Measurements from ENCODE around the gene GRK5.

The GRK5 gene

GRCh38 chr10:119348516-119349240 is 141.3 kb downstream of the GRK5 start:
- peaks cover 10% of the 10 kb centered on the region for H3K9me3 ChIP-seq (ENCODE audit: low read length)
- H3K4me3 ChIP-seq (ENCODE audit: low read length): no peak overlapping the region
- H3K36me3 ChIP-seq (ENCODE audit: insufficient read depth, low read length): no peaks in the 10 kb centered on the region
- H3K27me3 ChIP-seq (ENCODE audit: insufficient read depth, low read length): no peaks in the 10 kb centered on the region
- no peak overlapping the region for H2AFZ ChIP-seq (ENCODE audit: low read depth, low read length)
- H3K4me1 ChIP-seq (ENCODE audit: insufficient read depth, low read length): no peaks in the 10 kb centered on the region

GRCh38 chr10:119349341-119349740 is 142.0 kb downstream of the GRK5 start:
- no peak overlapping the region for H2AFZ ChIP-seq (ENCODE audit: low read depth, low read length)
- H3K4me3 ChIP-seq (ENCODE audit: low read length): no peak overlapping the region
- H3K27me3 ChIP-seq (ENCODE audit: insufficient read depth, low read length): no peaks in the 10 kb centered on the region
- H3K9me3 ChIP-seq (ENCODE audit: low read length): peaks cover 10% of the 10 kb centered on the region
- H3K4me1 ChIP-seq (ENCODE audit: insufficient read depth, low read length): no peaks in the 10 kb centered on the region
- no peaks in the 10 kb centered on the region for H3K36me3 ChIP-seq (ENCODE audit: insufficient read depth, low read length)

GRCh38 chr10:119349937-119350501 is 142.6 kb downstream of the GRK5 start:
- Histone ChIP-seq H3K4me1 (ENCODE audit: insufficient read depth, low read length) (no peaks in the 10 kb centered on the region), H2AFZ (ENCODE audit: low read depth, low read length) (no peak overlapping the region), H3K27me3 (ENCODE audit: insufficient read depth, low read length) (no peaks in the 10 kb centered on the region), H3K4me3 (ENCODE audit: low read length) (no peak overlapping the region), H3K36me3 (ENCODE audit: insufficient read depth, low read length) (no peaks in the 10 kb centered on the region), H3K9me3 (ENCODE audit: low read length) (peaks cover 10% of the 10 kb centered on the region)

GRCh38 chr10:119350502-119351097 is 143.2 kb downstream of the GRK5 start:
- no peak overlapping the region for H2AFZ ChIP-seq (ENCODE audit: low read depth, low read length)
- H3K4me1 ChIP-seq (ENCODE audit: insufficient read depth, low read length): no peaks in the 10 kb centered on the region
- no peaks in the 10 kb centered on the region for H3K36me3 ChIP-seq (ENCODE audit: insufficient read depth, low read length)
- no peaks in the 10 kb centered on the region for H3K27me3 ChIP-seq (ENCODE audit: insufficient read depth, low read length)
- peaks cover 10% of the 10 kb centered on the region for H3K9me3 ChIP-seq (ENCODE audit: low read length)
- no peak overlapping the region for H3K4me3 ChIP-seq (ENCODE audit: low read length)

- Histone ChIP-seq H3K27me3 (ENCODE audit: insufficient read depth, low read length) (no peaks in the 10 kb centered on the region), H3K4me3 (ENCODE audit: low read length) (no peak overlapping the region), H3K4me1 (ENCODE audit: insufficient read depth, low read length) (no peaks in the 10 kb centered on the region), H2AFZ (ENCODE audit: low read depth, low read length) (no peak overlapping the region), H3K9me3 (ENCODE audit: low read length) (peaks cover 10% of the 10 kb centered on the region), H3K36me3 (ENCODE audit: insufficient read depth, low read length) (no peaks in the 10 kb centered on the region)
Observed at GRCh38 chr10:119351189-119351588, 143.8 kb downstream of the GRK5 start.

GRCh38 chr10:119352042-119352441 is 144.7 kb downstream of the GRK5 start:
- H3K36me3 ChIP-seq (ENCODE audit: insufficient read depth, low read length): no peaks in the 10 kb centered on the region
- no peaks in the 10 kb centered on the region for H3K4me1 ChIP-seq (ENCODE audit: insufficient read depth, low read length)
- H2AFZ ChIP-seq (ENCODE audit: low read depth, low read length): no peak overlapping the region
- H3K27me3 ChIP-seq (ENCODE audit: insufficient read depth, low read length): no peaks in the 10 kb centered on the region
- H3K4me3 ChIP-seq (ENCODE audit: low read length): no peak overlapping the region
- H3K9me3 ChIP-seq (ENCODE audit: low read length): peaks cover 14% of the 10 kb centered on the region

GRCh38 chr10:119352807-119353206 is 145.4 kb downstream of the GRK5 start:
- H3K4me3 ChIP-seq (ENCODE audit: low read length): no peak overlapping the region
- H3K9me3 ChIP-seq (ENCODE audit: low read length): peaks cover 13% of the 10 kb centered on the region
- H3K4me1 ChIP-seq (ENCODE audit: insufficient read depth, low read length): no peaks in the 10 kb centered on the region
- no peak overlapping the region for H2AFZ ChIP-seq (ENCODE audit: low read depth, low read length)
- no peaks in the 10 kb centered on the region for H3K27me3 ChIP-seq (ENCODE audit: insufficient read depth, low read length)
- H3K36me3 ChIP-seq (ENCODE audit: insufficient read depth, low read length): no peaks in the 10 kb centered on the region

- Histone ChIP-seq H2AFZ (ENCODE audit: low read depth, low read length) (no peak overlapping the region), H3K27me3 (ENCODE audit: insufficient read depth, low read length) (no peaks in the 10 kb centered on the region), H3K4me1 (ENCODE audit: insufficient read depth, low read length) (no peaks in the 10 kb centered on the region), H3K36me3 (ENCODE audit: insufficient read depth, low read length) (no peaks in the 10 kb centered on the region), H3K4me3 (ENCODE audit: low read length) (no peak overlapping the region), H3K9me3 (ENCODE audit: low read length) (peaks cover 13% of the 10 kb centered on the region)
Observed at GRCh38 chr10:119353421-119353820, 146.1 kb downstream of the GRK5 start.

GRCh38 chr10:119355930-119356329 is 148.6 kb downstream of the GRK5 start:
- no peaks in the 10 kb centered on the region for H3K36me3 ChIP-seq (ENCODE audit: insufficient read depth, low read length)
- H2AFZ ChIP-seq (ENCODE audit: low read depth, low read length): no peak overlapping the region
- H3K4me1 ChIP-seq (ENCODE audit: insufficient read depth, low read length): no peaks in the 10 kb centered on the region
- peaks cover 13% of the 10 kb centered on the region for H3K9me3 ChIP-seq (ENCODE audit: low read length)
- H3K4me3 ChIP-seq (ENCODE audit: low read length): no peak overlapping the region
- no peaks in the 10 kb centered on the region for H3K27me3 ChIP-seq (ENCODE audit: insufficient read depth, low read length)

GRCh38 chr10:119357412-119358151 is 150.2 kb downstream of the GRK5 start:
- Histone ChIP-seq H3K36me3 (ENCODE audit: insufficient read depth, low read length) (no peaks in the 10 kb centered on the region), H3K9me3 (ENCODE audit: low read length) (peaks cover 6% of the 10 kb centered on the region), H3K4me1 (ENCODE audit: insufficient read depth, low read length) (no peaks in the 10 kb centered on the region), H2AFZ (ENCODE audit: low read depth, low read length) (no peak overlapping the region), H3K4me3 (ENCODE audit: low read length) (no peak overlapping the region), H3K27me3 (ENCODE audit: insufficient read depth, low read length) (no peaks in the 10 kb centered on the region)

GRCh38 chr10:119358152-119358512 is 150.8 kb downstream of the GRK5 start:
- Histone ChIP-seq H3K4me1 (ENCODE audit: insufficient read depth, low read length) (no peaks in the 10 kb centered on the region), H3K9me3 (ENCODE audit: low read length) (peaks cover 5% of the 10 kb centered on the region), H2AFZ (ENCODE audit: low read depth, low read length) (no peak overlapping the region), H3K36me3 (ENCODE audit: insufficient read depth, low read length) (no peaks in the 10 kb centered on the region), H3K4me3 (ENCODE audit: low read length) (no peak overlapping the region), H3K27me3 (ENCODE audit: insufficient read depth, low read length) (no peaks in the 10 kb centered on the region)

- Histone ChIP-seq H2AFZ (ENCODE audit: low read depth, low read length) (no peak overlapping the region), H3K9me3 (ENCODE audit: low read length) (peaks cover 5% of the 10 kb centered on the region), H3K27me3 (ENCODE audit: insufficient read depth, low read length) (no peaks in the 10 kb centered on the region), H3K4me3 (ENCODE audit: low read length) (no peak overlapping the region), H3K4me1 (ENCODE audit: insufficient read depth, low read length) (no peaks in the 10 kb centered on the region), H3K36me3 (ENCODE audit: insufficient read depth, low read length) (no peaks in the 10 kb centered on the region)
Observed at GRCh38 chr10:119358567-119358966, 151.2 kb downstream of the GRK5 start.

GRCh38 chr10:119359025-119359424 is 151.7 kb downstream of the GRK5 start:
- Histone ChIP-seq H3K9me3 (ENCODE audit: low read length) (peaks cover 5% of the 10 kb centered on the region), H2AFZ (ENCODE audit: low read depth, low read length) (no peak overlapping the region), H3K4me1 (ENCODE audit: insufficient read depth, low read length) (no peaks in the 10 kb centered on the region), H3K27me3 (ENCODE audit: insufficient read depth, low read length) (no peaks in the 10 kb centered on the region), H3K4me3 (ENCODE audit: low read length) (no peak overlapping the region), H3K36me3 (ENCODE audit: insufficient read depth, low read length) (no peaks in the 10 kb centered on the region)
